Kasumi-1 (cell line): Measurements from ENCODE around the gene ATP6V0C.
"Not testable (repeated sequence)": the region's sequence is repeated elsewhere in the genome, so short reads cannot be mapped to it uniquely, and the experiment has no call there.

ENCODE experiments used
- DNase-seq, 2 experiments: peaks; one replicate each; lab custom pipeline; 2025; lab: John Stamatoyannopoulos, UW

The ATP6V0C gene

GRCh38 chr16:2474877-2475412 lies 38.8 kb upstream of the ATP6V0C start, which contains the start of gene TBC1D24:
Gene TBC1D24 (plus strand): TSS chr16:2475127. CDS start chr16:2496149, 21,022 bp downstream.
- peak; percentile 14 to 29 for DNase-seq

- no peak for DNase-seq
Measured at GRCh38 chr16:2475413-2476344, 38.1 kb upstream of the ATP6V0C start.

GRCh38 chr16:2476345-2476720 lies 37.4 kb upstream of the ATP6V0C start:
- DNase-seq: no peak

- no peak for DNase-seq
Measured at GRCh38 chr16:2476741-2477140, 37.0 kb upstream of the ATP6V0C start.

- no peak for DNase-seq
Measured at GRCh38 chr16:2477327-2477726, 36.4 kb upstream of the ATP6V0C start.

GRCh38 chr16:2478279-2478678 lies 35.5 kb upstream of the ATP6V0C start:
- no peak for DNase-seq

GRCh38 chr16:2479996-2480395 lies 33.8 kb upstream of the ATP6V0C start:
- DNase-seq: not testable (repeated sequence)

- no peak for DNase-seq
Measured at GRCh38 chr16:2480948-2481347, 32.8 kb upstream of the ATP6V0C start.

- DNase-seq: no peak
Measured at GRCh38 chr16:2481676-2482075, 32.1 kb upstream of the ATP6V0C start.

- no peak for DNase-seq
Measured at GRCh38 chr16:2482249-2482648, 31.5 kb upstream of the ATP6V0C start.

GRCh38 chr16:2482708-2483534 lies 30.8 kb upstream of the ATP6V0C start:
- no peak for DNase-seq

GRCh38 chr16:2483939-2484897 lies 29.5 kb upstream of the ATP6V0C start:
- DNase-seq: no peak

- no peak for DNase-seq
Measured at GRCh38 chr16:2484898-2485508, 28.7 kb upstream of the ATP6V0C start.

- DNase-seq: no peak
Measured at GRCh38 chr16:2485811-2486507, 27.8 kb upstream of the ATP6V0C start.

- no peak for DNase-seq
Measured at GRCh38 chr16:2486645-2487516, 26.9 kb upstream of the ATP6V0C start.

- DNase-seq: no peak
Measured at GRCh38 chr16:2487517-2487842, 26.3 kb upstream of the ATP6V0C start.

GRCh38 chr16:2487903-2488531 lies 25.7 kb upstream of the ATP6V0C start:
- DNase-seq: no peak

- DNase-seq: no peak
Measured at GRCh38 chr16:2489581-2489980, 24.2 kb upstream of the ATP6V0C start.
